Measurements from ENCODE around the gene SPATA13. TPM values are rescaled to one million over a fixed set of nuclear protein-coding genes. Genes with fewer than 3 reads are reported as not detected.

The SPATA13 gene
- total and polyA plus RNA-seq, 2 donors (not counting 1 experiment from before 2014, with no cell fraction given), result 5.7 to 8.3 TPM

- ATAC-seq (ENCODE audit: low read depth) (no peak), DNase-seq (no peak)
- Histone ChIP-seq H3K4me2 (replicated peaks; ENCODE audit: low read depth, low read length, poor library complexity, severe bottlenecking) (no peak overlapping the region), H3K27me3 (replicated peaks in 1 of 4; ENCODE audit: control extremely low read depth in 1 of 4, control insufficient read depth in 3 of 4, insufficient read depth in 4 of 4, low read length in 3 of 4) (no peaks in the 10 kb centered on the region), H3K79me2 (ENCODE audit: control insufficient read depth, insufficient read depth, low read length) (no peaks in the 10 kb centered on the region), H3K4me3 (ENCODE audit: control extremely low read depth in 1 of 5, extremely low read depth in 1 of 5, insufficient read depth in 1 of 5, low read depth in 2 of 5, low read length in 4 of 5) (no peak overlapping the region), H3K36me3 (replicated peaks in 1 of 2; ENCODE audit: control extremely low read depth in 1 of 2, control insufficient read depth in 1 of 2, extremely low read depth in 1 of 2, insufficient read depth in 2 of 2, low read length in 1 of 2) (no peaks in the 10 kb centered on the region), H3K9ac (ENCODE audit: low read length) (no peak overlapping the region), H4K20me1 (ENCODE audit: control insufficient read depth, insufficient read depth, low read length, poor library complexity, severe bottlenecking) (no peaks in the 10 kb centered on the region), H2AFZ (ENCODE audit: insufficient read depth, low read depth, low read length, poor library complexity, severe bottlenecking) (no peak overlapping the region), H3K4me1 (ENCODE audit: control insufficient read depth in 2 of 2, insufficient read depth in 2 of 2, low read length in 2 of 2) (peaks cover 14 to 16% of the 10 kb centered on the region in 2 donors), H3K9me3 (ENCODE audit: control extremely low read depth in 1 of 3, control insufficient read depth in 2 of 3, insufficient read depth in 1 of 3, low read length in 2 of 3) (no peaks in the 10 kb centered on the region), H3K27ac (ENCODE audit: low read length in 2 of 2) (no peak overlapping the region)
- peaks cover 21% of the 10 kb centered on the region for H3K4me1 Mint-ChIP-seq
- no peaks in the 10 kb centered on the region for H3K9me3 Mint-ChIP-seq (ENCODE audit: insufficient read depth)
- intact Hi-C loops (cut with micrococcal nuclease), result no loop called here
- 91% methylated on average over 4 of the region's 6 CpGs for WGBS (ENCODE audit: insufficient coverage)
- TF ChIP-seq EZH2 (IDR thresholded peaks at IDR 0.05; ENCODE audit: borderline replicate concordance, insufficient read depth, low read depth, low read length, poor library complexity, severe bottlenecking), result no peak
- TF ChIP-seq, protein P1, sequence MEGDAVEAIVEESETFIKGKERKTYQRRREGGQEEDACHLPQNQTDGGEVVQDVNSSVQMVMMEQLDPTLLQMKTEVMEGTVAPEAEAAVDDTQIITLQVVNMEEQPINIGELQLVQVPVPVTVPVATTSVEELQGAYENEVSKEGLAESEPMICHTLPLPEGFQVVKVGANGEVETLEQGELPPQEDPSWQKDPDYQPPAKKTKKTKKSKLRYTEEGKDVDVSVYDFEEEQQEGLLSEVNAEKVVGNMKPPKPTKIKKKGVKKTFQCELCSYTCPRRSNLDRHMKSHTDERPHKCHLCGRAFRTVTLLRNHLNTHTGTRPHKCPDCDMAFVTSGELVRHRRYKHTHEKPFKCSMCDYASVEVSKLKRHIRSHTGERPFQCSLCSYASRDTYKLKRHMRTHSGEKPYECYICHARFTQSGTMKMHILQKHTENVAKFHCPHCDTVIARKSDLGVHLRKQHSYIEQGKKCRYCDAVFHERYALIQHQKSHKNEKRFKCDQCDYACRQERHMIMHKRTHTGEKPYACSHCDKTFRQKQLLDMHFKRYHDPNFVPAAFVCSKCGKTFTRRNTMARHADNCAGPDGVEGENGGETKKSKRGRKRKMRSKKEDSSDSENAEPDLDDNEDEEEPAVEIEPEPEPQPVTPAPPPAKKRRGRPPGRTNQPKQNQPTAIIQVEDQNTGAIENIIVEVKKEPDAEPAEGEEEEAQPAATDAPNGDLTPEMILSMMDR (IDR thresholded peaks at IDR 0.05), result no peak
- ChIA-PET CTCF (no interaction called here), POLR2A (no interaction called here)
- H3K27me3 Mint-ChIP-seq, result no peaks in the 10 kb centered on the region
- H3K4me3 Mint-ChIP-seq, result no peak overlapping the region
- no peak overlapping the region for H3K27ac Mint-ChIP-seq
Observed at GRCh38 chr13:24252136-24252535, 91.6 kb downstream of the SPATA13 start.

DNA sequence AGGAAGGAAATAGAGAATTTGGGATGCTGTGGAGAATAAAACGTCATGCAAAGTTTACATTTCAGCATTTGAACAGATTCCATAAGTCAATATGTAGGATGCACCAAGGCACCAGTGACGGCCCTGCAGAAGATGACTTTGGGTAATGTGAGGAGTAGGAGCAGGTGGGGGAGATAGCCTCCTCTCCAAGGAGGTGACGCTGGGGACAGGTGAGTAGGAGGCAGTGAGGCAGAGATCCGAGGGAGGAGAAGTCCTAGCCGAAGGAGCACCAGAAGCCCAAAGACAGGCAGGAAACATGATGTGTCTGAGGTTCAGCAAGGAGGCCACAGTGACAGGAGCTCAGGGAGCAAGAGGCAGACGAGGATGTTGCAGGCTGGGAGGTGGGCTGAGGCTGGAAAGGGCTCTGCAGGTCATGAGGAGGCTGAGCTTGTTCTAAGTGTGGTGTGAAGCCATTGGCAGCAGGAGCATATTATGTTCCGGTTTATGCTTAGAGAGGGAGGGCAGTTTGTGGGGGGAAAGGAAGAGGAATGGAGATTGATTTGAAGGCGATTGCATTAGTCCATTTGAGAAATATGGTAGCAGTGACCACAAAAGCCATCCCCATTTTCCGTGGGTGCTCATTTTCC lies 93.1 kb downstream of the SPATA13 start:
- CTCF ChIA-PET, result interaction anchor here (1.6 kb wide), 1 partner anchor 25 kb away, joined by 6 read pairs; no protein-coding TSS in a partner anchor
- Histone ChIP-seq H3K4me3 (ENCODE audit: control extremely low read depth in 1 of 5, extremely low read depth in 1 of 5, insufficient read depth in 1 of 5, low read depth in 2 of 5, low read length in 4 of 5) (peak overlapping the region in 1 of 5 experiments; percentile 33), H4K20me1 (ENCODE audit: control insufficient read depth, insufficient read depth, low read length, poor library complexity, severe bottlenecking) (no peaks in the 10 kb centered on the region), H3K9me3 (ENCODE audit: control extremely low read depth in 1 of 3, control insufficient read depth in 2 of 3, insufficient read depth in 1 of 3, low read length in 2 of 3) (no peaks in the 10 kb centered on the region), H3K9ac (ENCODE audit: low read length) (peak overlapping the region; percentile 4), H3K79me2 (ENCODE audit: control insufficient read depth, insufficient read depth, low read length) (no peaks in the 10 kb centered on the region), H3K36me3 (replicated peaks in 1 of 2; ENCODE audit: control extremely low read depth in 1 of 2, control insufficient read depth in 1 of 2, extremely low read depth in 1 of 2, insufficient read depth in 2 of 2, low read length in 1 of 2) (no peaks in the 10 kb centered on the region), H2AFZ (ENCODE audit: insufficient read depth, low read depth, low read length, poor library complexity, severe bottlenecking) (peak overlapping the region; percentile 37), H3K4me2 (replicated peaks; ENCODE audit: low read depth, low read length, poor library complexity, severe bottlenecking) (peak overlapping the region; percentile 57), H3K27ac (ENCODE audit: low read length in 2 of 2) (no peak overlapping the region), H3K4me1 (ENCODE audit: control insufficient read depth in 2 of 2, insufficient read depth in 2 of 2, low read length in 2 of 2) (peaks cover 14 to 16% of the 10 kb centered on the region in 2 donors), H3K27me3 (replicated peaks in 1 of 4; ENCODE audit: control extremely low read depth in 1 of 4, control insufficient read depth in 3 of 4, insufficient read depth in 4 of 4, low read length in 3 of 4) (no peaks in the 10 kb centered on the region)
- TF ChIP-seq, protein P1 (IDR thresholded peaks at IDR 0.05), result no peak
- WGBS (ENCODE audit: insufficient coverage), result 52% methylated on average over 9 of the region's 9 CpGs
- Mint-ChIP-seq H3K27ac (no peak overlapping the region), H3K9me3 (ENCODE audit: insufficient read depth) (no peaks in the 10 kb centered on the region), H3K27me3 (no peaks in the 10 kb centered on the region), H3K4me3 (peak overlapping the region; percentile 6), H3K4me1 (peaks cover 21% of the 10 kb centered on the region)
- DNase-seq, result no peak
- ATAC-seq (ENCODE audit: low read depth), result no peak
- intact Hi-C loops (cut with micrococcal nuclease), result no loop called here
- POLR2A ChIA-PET, result no interaction called here

Measured in B cell (primary cell).